ENCODE data around the gene KIF1A.

KIF1A gene

DNA sequence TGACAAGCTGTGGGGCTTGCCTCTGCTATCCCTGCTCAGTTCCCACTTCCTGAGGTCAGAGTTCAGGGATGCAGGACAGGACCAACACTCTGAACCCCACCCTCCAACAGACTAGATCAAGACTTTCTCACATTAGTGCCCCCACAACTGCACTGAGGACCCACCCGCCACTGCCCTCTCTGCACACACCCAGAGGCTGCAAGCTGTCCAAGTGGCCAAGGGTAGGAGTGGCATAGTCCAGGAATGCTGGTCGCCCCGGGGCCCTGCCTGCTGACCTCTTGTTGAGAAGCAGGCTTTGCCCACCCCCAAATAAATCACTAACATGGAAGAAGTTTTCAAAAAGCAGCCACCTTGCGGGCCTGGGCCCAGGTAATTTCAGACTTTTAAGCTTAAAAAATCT is 5.5 kb upstream of the KIF1A start:
- TF ChIP-seq, protein P1, sequence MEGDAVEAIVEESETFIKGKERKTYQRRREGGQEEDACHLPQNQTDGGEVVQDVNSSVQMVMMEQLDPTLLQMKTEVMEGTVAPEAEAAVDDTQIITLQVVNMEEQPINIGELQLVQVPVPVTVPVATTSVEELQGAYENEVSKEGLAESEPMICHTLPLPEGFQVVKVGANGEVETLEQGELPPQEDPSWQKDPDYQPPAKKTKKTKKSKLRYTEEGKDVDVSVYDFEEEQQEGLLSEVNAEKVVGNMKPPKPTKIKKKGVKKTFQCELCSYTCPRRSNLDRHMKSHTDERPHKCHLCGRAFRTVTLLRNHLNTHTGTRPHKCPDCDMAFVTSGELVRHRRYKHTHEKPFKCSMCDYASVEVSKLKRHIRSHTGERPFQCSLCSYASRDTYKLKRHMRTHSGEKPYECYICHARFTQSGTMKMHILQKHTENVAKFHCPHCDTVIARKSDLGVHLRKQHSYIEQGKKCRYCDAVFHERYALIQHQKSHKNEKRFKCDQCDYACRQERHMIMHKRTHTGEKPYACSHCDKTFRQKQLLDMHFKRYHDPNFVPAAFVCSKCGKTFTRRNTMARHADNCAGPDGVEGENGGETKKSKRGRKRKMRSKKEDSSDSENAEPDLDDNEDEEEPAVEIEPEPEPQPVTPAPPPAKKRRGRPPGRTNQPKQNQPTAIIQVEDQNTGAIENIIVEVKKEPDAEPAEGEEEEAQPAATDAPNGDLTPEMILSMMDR (conservative IDR thresholded peaks at IDR 0.05; ENCODE audit: control insufficient read depth, insufficient read depth, low read depth, low read length): no peak
- H3K4me3 ChIP-seq (ENCODE audit: control insufficient read depth, low read depth, low read length): no peak overlapping the region
- DNase-seq (ENCODE audit: low read depth): no peak

DNA sequence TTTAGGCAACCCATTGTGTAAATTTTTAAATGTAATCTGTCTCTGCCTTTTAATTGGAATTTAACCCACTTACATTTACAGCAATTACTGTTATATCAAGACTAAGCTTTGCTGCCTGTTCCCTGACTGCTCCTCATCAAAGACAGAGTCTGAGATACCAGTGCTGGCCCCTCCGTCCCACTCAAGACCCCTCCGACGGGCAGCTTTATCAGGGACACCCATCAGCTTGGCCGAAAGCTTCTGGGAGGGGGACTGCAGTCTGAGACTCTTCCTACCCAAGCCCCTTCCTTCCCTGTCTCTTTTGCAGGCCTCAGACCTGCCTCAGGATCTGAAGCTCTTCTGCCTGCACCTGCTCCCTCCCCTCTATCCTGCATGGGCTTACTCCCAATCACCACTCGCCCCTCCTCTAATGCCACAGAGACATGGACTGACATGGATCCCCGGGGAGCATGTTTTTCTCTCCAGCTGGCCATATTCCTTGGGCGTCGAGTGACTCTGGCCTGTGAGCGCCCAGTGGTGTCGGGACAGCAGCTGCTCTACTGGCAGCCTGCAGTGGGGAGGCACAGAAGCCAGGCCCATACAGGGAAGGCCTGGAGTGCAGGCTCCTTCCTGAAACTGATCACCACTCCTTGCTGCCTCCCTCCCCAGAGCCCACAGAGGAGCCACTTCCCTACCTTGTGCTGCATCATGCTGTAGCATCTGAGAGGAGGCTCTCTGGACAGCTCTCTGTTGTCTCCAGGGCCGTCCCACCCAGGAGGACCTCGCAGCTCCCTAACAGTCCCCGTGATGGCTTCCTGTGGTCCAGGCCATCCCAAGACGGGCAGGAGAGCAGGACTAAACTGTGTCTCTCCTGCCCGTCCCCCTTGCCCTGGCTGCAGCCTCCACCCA is 3.7 kb upstream of the KIF1A start:
- TF ChIP-seq, protein P1 (conservative IDR thresholded peaks at IDR 0.05; ENCODE audit: control insufficient read depth, insufficient read depth, low read depth, low read length): no peak
- no peak for DNase-seq (ENCODE audit: low read depth)
- H3K4me3 ChIP-seq (ENCODE audit: control insufficient read depth, low read depth, low read length): no peak overlapping the region

DNA sequence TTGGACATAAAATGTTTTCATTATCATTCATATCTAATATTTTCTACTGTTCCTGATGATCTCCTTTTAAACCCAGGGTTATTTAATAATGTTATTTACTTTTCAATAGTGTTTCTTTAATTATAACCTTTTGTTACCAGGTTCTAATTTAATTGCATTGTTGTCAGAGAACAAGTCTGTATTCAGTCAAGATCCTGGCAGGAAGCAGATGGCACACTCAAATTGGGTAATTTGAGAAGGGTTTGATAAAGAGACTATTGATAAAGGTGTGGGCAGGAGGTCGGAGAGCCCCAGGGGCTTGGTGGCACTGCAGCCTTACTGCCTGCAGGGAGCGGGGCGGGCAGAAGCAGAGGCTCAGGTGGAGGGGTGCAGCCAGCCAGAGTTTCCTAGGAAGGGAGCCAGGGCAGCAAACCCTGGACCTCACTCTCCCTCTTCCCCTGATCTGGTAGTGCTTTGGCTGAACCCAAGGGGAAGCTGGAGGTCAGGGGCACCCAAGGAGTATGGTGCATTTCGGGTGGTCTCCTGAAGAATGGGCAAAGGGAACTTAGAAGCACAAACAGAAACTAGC is 2.3 kb upstream of the KIF1A start:
- DNase-seq (ENCODE audit: low read depth): no peak
- TF ChIP-seq, protein P1 (conservative IDR thresholded peaks at IDR 0.05; ENCODE audit: control insufficient read depth, insufficient read depth, low read depth, low read length): no peak
- no peak overlapping the region for H3K4me3 ChIP-seq (ENCODE audit: control insufficient read depth, low read depth, low read length)

DNA sequence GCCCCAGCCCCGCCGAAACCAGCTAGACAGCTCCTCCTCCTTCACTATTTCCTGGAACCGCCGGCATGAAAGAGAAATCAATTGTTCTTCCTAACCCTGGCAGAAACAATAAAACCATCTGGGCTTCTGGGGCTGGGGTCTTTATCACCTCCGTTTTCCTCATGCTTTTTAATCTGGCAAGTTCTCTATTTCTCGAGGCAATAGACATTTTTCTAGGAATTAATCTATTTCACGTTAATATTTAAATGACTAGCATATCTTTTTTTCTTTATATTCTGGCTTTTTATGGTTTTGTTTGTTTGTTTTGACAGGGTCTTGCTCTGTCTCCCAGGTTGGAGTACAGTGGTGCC is 1.4 kb upstream of the KIF1A start:
- no peak overlapping the region for H3K4me3 ChIP-seq (ENCODE audit: control insufficient read depth, low read depth, low read length)
- DNase-seq (ENCODE audit: low read depth): no peak
- TF ChIP-seq, protein P1 (conservative IDR thresholded peaks at IDR 0.05; ENCODE audit: control insufficient read depth, insufficient read depth, low read depth, low read length): no peak

DNA sequence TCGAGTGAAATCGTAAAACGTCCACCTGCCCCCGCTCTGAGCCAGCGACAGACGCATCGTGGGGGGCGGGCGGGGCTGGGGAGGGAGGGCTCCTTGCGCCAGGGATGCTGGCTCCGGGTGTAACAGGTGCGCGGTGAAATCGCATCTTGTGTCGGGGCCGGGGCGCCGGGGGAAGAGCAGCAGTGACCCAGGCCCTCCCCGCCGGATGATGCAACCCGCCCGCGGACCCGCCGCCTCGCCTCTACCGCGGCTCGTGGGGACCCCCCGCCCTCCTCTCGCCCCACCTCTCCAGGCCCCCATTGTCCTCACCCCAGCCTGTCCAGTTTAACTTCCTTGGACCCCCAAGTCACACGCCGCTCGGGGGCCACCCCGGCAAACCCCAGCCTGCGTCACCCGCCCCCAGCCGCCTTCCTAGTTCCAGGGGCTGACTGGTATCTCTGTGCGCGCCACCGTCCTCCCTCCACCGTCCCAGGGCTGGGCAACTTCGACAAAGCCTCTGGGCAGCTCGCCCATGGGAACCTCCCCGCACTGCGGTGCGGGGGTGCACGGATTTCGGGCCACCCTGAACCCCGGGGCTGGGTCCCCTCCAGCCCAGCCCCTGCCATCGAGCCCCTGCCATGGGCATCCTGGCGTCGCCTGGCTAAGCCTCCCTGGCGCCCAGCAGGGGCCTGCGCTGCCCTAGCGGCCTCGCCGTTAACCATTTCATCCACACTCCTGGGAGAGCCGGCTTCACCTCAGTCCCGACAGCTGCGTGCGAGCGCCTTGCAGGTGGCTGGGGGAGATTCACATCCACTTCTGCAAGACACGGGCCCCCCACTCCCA is 799 bp upstream of the KIF1A start:
- DNase-seq (ENCODE audit: low read depth): no peak
- TF ChIP-seq, protein P1 (conservative IDR thresholded peaks at IDR 0.05; ENCODE audit: control insufficient read depth, insufficient read depth, low read depth, low read length): no peak
- H3K4me3 ChIP-seq (ENCODE audit: control insufficient read depth, low read depth, low read length): no peak overlapping the region

DNA sequence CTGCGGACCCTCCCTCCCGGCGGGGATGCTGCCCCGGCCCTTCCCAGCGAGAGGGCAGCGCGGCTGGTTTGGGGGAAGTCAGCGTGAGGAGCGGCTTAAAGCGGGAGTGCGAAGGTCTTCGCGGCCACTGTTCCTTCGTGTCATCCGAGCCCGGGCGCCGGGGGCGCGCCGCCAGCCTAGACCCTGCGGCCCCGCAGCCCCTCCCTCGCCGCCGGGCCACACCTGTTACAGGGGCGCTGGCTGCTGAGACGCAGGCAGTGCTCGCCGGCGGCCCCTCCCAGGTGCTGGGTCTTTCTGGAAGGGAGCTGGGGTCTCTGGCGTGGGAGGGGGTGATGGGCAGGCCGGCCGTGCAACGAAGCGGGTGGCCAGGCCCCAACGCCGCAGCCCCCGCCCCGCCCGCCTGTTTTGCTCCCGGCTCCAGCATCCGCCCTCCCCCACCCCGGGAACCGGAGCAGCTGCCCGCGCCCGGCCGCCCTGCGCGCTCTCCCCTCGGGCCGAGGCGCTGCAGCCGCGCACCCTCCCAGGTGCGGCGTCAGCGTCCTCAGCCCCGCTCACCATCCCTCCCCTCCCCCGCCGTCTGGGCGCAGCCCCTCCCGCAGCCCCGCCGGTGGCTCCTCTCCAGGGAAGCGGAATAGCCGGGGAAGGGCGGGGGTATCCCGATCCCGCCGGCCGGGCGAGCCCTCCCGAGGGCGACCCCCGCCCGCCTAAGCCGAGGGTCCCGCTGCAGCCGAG is 727 bp downstream of the KIF1A start:
- TF ChIP-seq, protein P1 (conservative IDR thresholded peaks at IDR 0.05; ENCODE audit: control insufficient read depth, insufficient read depth, low read depth, low read length): no peak
- no peak for DNase-seq (ENCODE audit: low read depth)
- H3K4me3 ChIP-seq (ENCODE audit: control insufficient read depth, low read depth, low read length): no peak overlapping the region
